Mesendoderm (in vitro differentiated cells): ENCODE results near the gene PCSK5.

Source experiments
- DNase-seq: peaks from one replicate; pipeline ENCODE4 v3.0.0; 2013
- H2AK5ac ChIP-seq: 2 replicates; pipeline ENCODE4 v1.6.1; 2013; ENCODE audit warnings: low read length, inconsistent platforms
- H2BK120ac ChIP-seq: 2 replicates; pipeline ENCODE4 v1.6.1; 2013; ENCODE audit warnings: low read depth, mild to moderate bottlenecking, low read length, moderate library complexity, mixed read lengths
- H2BK15ac ChIP-seq: replicated peaks from 2 replicates; pipeline ENCODE4 v1.6.1; 2013; ENCODE audit warnings: low read depth, mild to moderate bottlenecking, moderate library complexity
- H2BK5ac ChIP-seq: 2 replicates; pipeline ENCODE4 v1.6.1; 2013; ENCODE audit warnings: low read length, inconsistent platforms
- H3K18ac ChIP-seq: 2 replicates; pipeline ENCODE4 v1.6.1; 2013; ENCODE audit warnings: mild to moderate bottlenecking, low read length, mixed read lengths
- H3K23ac ChIP-seq: one replicate; pipeline ENCODE4 v1.6.1; 2013; ENCODE audit warnings: low read length
- H3K27ac ChIP-seq: 2 replicates; pipeline ENCODE4 v1.5.1; 2013; ENCODE audit warnings: low read depth, mild to moderate bottlenecking, inconsistent platforms, low read length, moderate library complexity
- H3K27me3 ChIP-seq: 2 replicates; pipeline ENCODE4 v1.6.1; 2013; ENCODE audit warnings: low read length, control low read depth, mild to moderate bottlenecking, inconsistent platforms; ENCODE audit not compliant: insufficient read depth, poor library complexity
- H3K36me3 ChIP-seq: 2 replicates; pipeline ENCODE4 v1.6.1; 2013; ENCODE audit warnings: low read length, inconsistent platforms; ENCODE audit not compliant: control insufficient read depth, insufficient read depth
- H3K4ac ChIP-seq: one replicate; pipeline ENCODE4 v1.6.1; 2013; ENCODE audit warnings: low read depth, mild to moderate bottlenecking, low read length, moderate library complexity
- H3K4me1 ChIP-seq: 2 replicates; pipeline ENCODE4 v1.6.1; 2013; ENCODE audit warnings: low read depth, low read length, inconsistent platforms; ENCODE audit not compliant: control insufficient read depth
- H3K4me2 ChIP-seq: 2 replicates; pipeline ENCODE4 v1.6.1; 2013; ENCODE audit warnings: low read length
- H3K4me3 ChIP-seq: 2 replicates; pipeline ENCODE4 v1.5.1; 2013; ENCODE audit warnings: mild to moderate bottlenecking, low read length
- H3K56ac ChIP-seq: one replicate; pipeline ENCODE4 v1.6.1; 2013; ENCODE audit warnings: low read length
- H3K79me1 ChIP-seq: 2 replicates; pipeline ENCODE4 v1.6.1; 2013; ENCODE audit warnings: low read length, inconsistent platforms
- H3K79me2 ChIP-seq: 2 replicates; pipeline ENCODE4 v1.6.1; 2013; ENCODE audit warnings: mild to moderate bottlenecking, low read length; ENCODE audit not compliant: control insufficient read depth, insufficient read depth
- H3K9ac ChIP-seq: 2 replicates; pipeline ENCODE4 v1.6.1; 2013; ENCODE audit warnings: low read length, inconsistent platforms
- H4K5ac ChIP-seq: one replicate; pipeline ENCODE4 v1.6.1; 2013; ENCODE audit warnings: low read length
- H4K8ac ChIP-seq: one replicate; pipeline ENCODE4 v1.6.1; 2013; ENCODE audit warnings: low read depth, mild to moderate bottlenecking, control low read depth, low read length, moderate library complexity
- WGBS: extraction: QIAGEN DNeasy Blood & Tissue Kit; methylation state at CpG from one replicate; pipeline ENCODE4 v1.1.7; 2013; ENCODE audit warnings: low lambda C conversion rate, missing lambda C conversion rate; ENCODE audit not compliant: insufficient coverage; ENCODE audit errors: extremely low coverage; 5-methylcytosine and 5-hydroxymethylcytosine counted together

The PCSK5 gene

GRCh38 chr9:76037587-76038225 lies 147.2 kb downstream of the PCSK5 start:
- H3K36me3 ChIP-seq: no peaks in the 10 kb centered on the region
- H3K79me1 ChIP-seq: no peaks in the 10 kb centered on the region
- H3K9ac ChIP-seq: no peak overlapping the region
- H3K27ac ChIP-seq: no peak overlapping the region
- H3K18ac ChIP-seq: no peak overlapping the region
- no peak overlapping the region for H2BK120ac ChIP-seq
- H3K27me3 ChIP-seq: no peaks in the 10 kb centered on the region
- no peak overlapping the region for H2AK5ac ChIP-seq
- H3K4me1 ChIP-seq: peaks cover 4% of the 10 kb centered on the region
- H3K4ac ChIP-seq: no peak overlapping the region
- H4K8ac ChIP-seq: no peak overlapping the region
- no peak overlapping the region for H3K23ac ChIP-seq
- H2BK5ac ChIP-seq: no peak overlapping the region
- H2BK15ac ChIP-seq: no peak overlapping the region
- DNase-seq: no peak
- H3K56ac ChIP-seq: no peak overlapping the region
- H3K79me2 ChIP-seq: no peaks in the 10 kb centered on the region
- H3K4me2 ChIP-seq: no peak overlapping the region
- H3K4me3 ChIP-seq: no peak overlapping the region
- no peak overlapping the region for H4K5ac ChIP-seq
- WGBS: no CpG with 5 or more reads among the region's 9 CpGs

- Histone ChIP-seq H2BK5ac (no peak overlapping the region), H2BK120ac (no peak overlapping the region), H3K79me1 (no peaks in the 10 kb centered on the region), H2AK5ac (no peak overlapping the region), H3K18ac (no peak overlapping the region), H3K23ac (no peak overlapping the region), H3K56ac (no peak overlapping the region), H2BK15ac (no peak overlapping the region), H3K4me3 (no peak overlapping the region), H3K4me1 (peaks cover 4% of the 10 kb centered on the region), H3K27ac (no peak overlapping the region), H3K36me3 (no peaks in the 10 kb centered on the region), H3K4ac (no peak overlapping the region), H3K79me2 (no peaks in the 10 kb centered on the region), H3K4me2 (no peak overlapping the region), H3K9ac (no peak overlapping the region), H4K8ac (no peak overlapping the region), H4K5ac (no peak overlapping the region), H3K27me3 (no peaks in the 10 kb centered on the region)
- no CpG with 5 or more reads among the region's 2 CpGs for WGBS
- DNase-seq: no peak
These were observed 148.0 kb downstream of the PCSK5 start for GRCh38 chr9:76038431-76038830.

- H3K4ac ChIP-seq: no peak overlapping the region
- H3K23ac ChIP-seq: no peak overlapping the region
- H3K4me3 ChIP-seq: no peak overlapping the region
- no peak overlapping the region for H3K27ac ChIP-seq
- no peak overlapping the region for H2BK5ac ChIP-seq
- H2BK120ac ChIP-seq: no peak overlapping the region
- no peak overlapping the region for H3K9ac ChIP-seq
- no peaks in the 10 kb centered on the region for H3K36me3 ChIP-seq
- H3K4me1 ChIP-seq: no peaks in the 10 kb centered on the region
- no peak overlapping the region for H3K4me2 ChIP-seq
- H3K79me1 ChIP-seq: no peaks in the 10 kb centered on the region
- no peak overlapping the region for H2AK5ac ChIP-seq
- WGBS: 100% methylated on average over 2 of the region's 3 CpGs
- no peak for DNase-seq
- no peak overlapping the region for H4K8ac ChIP-seq
- no peak overlapping the region for H3K18ac ChIP-seq
- no peak overlapping the region for H2BK15ac ChIP-seq
- H3K27me3 ChIP-seq: no peaks in the 10 kb centered on the region
- H3K56ac ChIP-seq: no peak overlapping the region
- no peaks in the 10 kb centered on the region for H3K79me2 ChIP-seq
- no peak overlapping the region for H4K5ac ChIP-seq
These were observed 153.9 kb downstream of the PCSK5 start for GRCh38 chr9:76044266-76044819.

- Histone ChIP-seq H3K4me1 (no peaks in the 10 kb centered on the region), H2BK120ac (no peak overlapping the region), H2BK15ac (no peak overlapping the region)
These were observed 154.7 kb downstream of the PCSK5 start for GRCh38 chr9:76045221-76045620.

GRCh38 chr9:76049341-76049740 lies 158.9 kb downstream of the PCSK5 start:
- WGBS: no CpG with 5 or more reads among the region's 2 CpGs
- DNase-seq: peak; percentile 63
- H3K79me2 ChIP-seq: no peaks in the 10 kb centered on the region
- no peak overlapping the region for H3K4me2 ChIP-seq
- no peak overlapping the region for H3K56ac ChIP-seq
- H3K18ac ChIP-seq: no peak overlapping the region
- H2BK5ac ChIP-seq: no peak overlapping the region
- H2BK15ac ChIP-seq: no peak overlapping the region
- H4K8ac ChIP-seq: no peak overlapping the region
- H3K23ac ChIP-seq: no peak overlapping the region
- H3K27ac ChIP-seq: no peak overlapping the region
- no peak overlapping the region for H3K4me3 ChIP-seq
- no peaks in the 10 kb centered on the region for H3K36me3 ChIP-seq
- H3K27me3 ChIP-seq: no peaks in the 10 kb centered on the region
- no peak overlapping the region for H3K4ac ChIP-seq
- H2AK5ac ChIP-seq: no peak overlapping the region
- no peak overlapping the region for H3K9ac ChIP-seq
- no peak overlapping the region for H2BK120ac ChIP-seq
- H3K79me1 ChIP-seq: no peaks in the 10 kb centered on the region
- H3K4me1 ChIP-seq: no peaks in the 10 kb centered on the region
- no peak overlapping the region for H4K5ac ChIP-seq

More at GRCh38 chr9:76045221-76045620, 154.7 kb downstream of the PCSK5 start:
- DNase-seq: peak; percentile 53
- WGBS: no CpG with 5 or more reads among the region's 2 CpGs
- H4K8ac ChIP-seq: no peak overlapping the region
- no peak overlapping the region for H2AK5ac ChIP-seq
- no peak overlapping the region for H3K56ac ChIP-seq
- no peak overlapping the region for H3K4me2 ChIP-seq
- H3K27me3 ChIP-seq: no peaks in the 10 kb centered on the region
- no peak overlapping the region for H2BK5ac ChIP-seq
- H3K18ac ChIP-seq: no peak overlapping the region
- H3K4me3 ChIP-seq: no peak overlapping the region
- H4K5ac ChIP-seq: no peak overlapping the region
- no peaks in the 10 kb centered on the region for H3K36me3 ChIP-seq
- H3K9ac ChIP-seq: no peak overlapping the region
- H3K79me1 ChIP-seq: no peaks in the 10 kb centered on the region
- H3K79me2 ChIP-seq: no peaks in the 10 kb centered on the region
- H3K27ac ChIP-seq: no peak overlapping the region
- no peak overlapping the region for H3K23ac ChIP-seq
- no peak overlapping the region for H3K4ac ChIP-seq

GRCh38 chr9:76067696-76068095 lies 177.2 kb downstream of the PCSK5 start:
- Histone ChIP-seq H3K4ac (no peak overlapping the region), H3K79me1 (no peaks in the 10 kb centered on the region), H3K27me3 (no peaks in the 10 kb centered on the region), H4K8ac (no peak overlapping the region), H3K4me3 (no peak overlapping the region), H4K5ac (no peak overlapping the region), H3K4me2 (no peak overlapping the region), H3K36me3 (no peaks in the 10 kb centered on the region), H3K9ac (no peak overlapping the region), H3K4me1 (no peaks in the 10 kb centered on the region), H2BK5ac (no peak overlapping the region), H2BK15ac (no peak overlapping the region), H2AK5ac (no peak overlapping the region), H3K56ac (no peak overlapping the region), H2BK120ac (no peak overlapping the region), H3K27ac (no peak overlapping the region), H3K23ac (no peak overlapping the region), H3K79me2 (no peaks in the 10 kb centered on the region), H3K18ac (no peak overlapping the region)
- WGBS: no CpG with 5 or more reads among the region's 11 CpGs
- DNase-seq: no peak
